Stimulated activated CD4-positive, alpha-beta T cell treated with anti-CD3 and anti-CD28 coated beads, Interleukin-1b, Interleukin-23, amount 100 ng/mL, for 1 hour (primary cell): ENCODE data around the gene GAP43.

ENCODE experiments used
- DNase-seq, 2 donors: peaks; one replicate each; pipeline ENCODE4 v3.0.0-alpha.2; 2020; ENCODE audit warnings: low read depth in 2 of 2

GAP43 gene

GRCh38 chr3:115758076-115758763 is 134.9 kb downstream of the GAP43 start:
- DNase-seq = no peak

- DNase-seq = no peak
Measured at GRCh38 chr3:115760716-115761115, 137.4 kb downstream of the GAP43 start.

DNA sequence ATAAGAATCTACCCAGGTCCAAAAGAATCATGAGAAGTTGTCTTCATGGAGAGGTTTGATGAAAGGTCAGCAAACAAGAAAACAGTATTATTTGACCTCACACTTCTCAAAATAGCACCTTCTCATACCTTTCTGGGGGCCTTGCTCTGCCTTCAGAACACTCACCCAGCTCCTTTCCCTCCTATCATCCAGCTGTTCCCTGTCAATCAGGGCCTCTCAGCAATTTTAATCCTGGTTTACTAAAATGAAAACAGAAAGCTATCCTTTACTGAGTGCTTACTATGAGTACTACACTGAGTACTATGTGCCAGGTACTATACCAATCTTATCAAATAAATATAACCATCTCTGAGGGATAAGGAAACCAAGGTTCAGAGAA is 138.6 kb downstream of the GAP43 start:
- DNase-seq = no peak

- DNase-seq = no peak
Measured at GRCh38 chr3:115766587-115767482, 143.5 kb downstream of the GAP43 start.

GRCh38 chr3:115768661-115769060 is 145.4 kb downstream of the GAP43 start:
- DNase-seq = no peak
